HepG2 (cell line): ENCODE results near the gene ATP6V1D.
"Not testable (repeated sequence)": the region's sequence is repeated elsewhere in the genome, so short reads cannot be mapped to it uniquely, and the experiment has no call there.

ENCODE experiments used
- ATM ChIP-seq: fragments of 450-650 bp; IDR thresholded peaks from 2 replicates; pipeline ENCODE4 v1.7.1; 2017; ENCODE audit warnings: mild to moderate bottlenecking, borderline replicate concordance
- MEIS1 ChIP-seq: sonication (generic); formaldehyde crosslinking; IDR thresholded peaks from 2 replicates; pipeline ENCODE4 v1.9.0; 2021; ENCODE audit warnings: mild to moderate bottlenecking, missing genetic modification reagents, moderate library complexity, borderline replicate concordance
- PHF8 ChIP-seq: sonication (generic); formaldehyde crosslinking; IDR thresholded peaks from 2 replicates; pipeline ENCODE4 v1.5.0; 2020; ENCODE audit warnings: missing genetic modification reagents
- RNF219 ChIP-seq: sonication (generic); formaldehyde crosslinking; IDR thresholded peaks from 2 replicates; pipeline ENCODE4 v1.5.0; 2020; ENCODE audit warnings: mild to moderate bottlenecking, missing genetic modification reagents
- ZBTB42 ChIP-seq: sonication (generic); formaldehyde crosslinking; IDR thresholded peaks from 2 replicates; pipeline ENCODE4 v1.5.0; 2020; ENCODE audit warnings: mild to moderate bottlenecking, missing genetic modification reagents
- TF ChIP-seq, protein P1 (sequence below): sonication (generic); formaldehyde crosslinking; IDR thresholded peaks from 2 replicates; pipeline ENCODE4 v1.5.0; 2020; ENCODE audit warnings: mild to moderate bottlenecking, missing genetic modification reagents, moderate library complexity

- not testable (repeated sequence) for TF ChIP-seq RNF219 (CRISPR knock-in tag); MEIS1 (CRISPR knock-in tag); ATM; PHF8 (CRISPR knock-in tag); ZBTB42
- TF ChIP-seq, protein P1, sequence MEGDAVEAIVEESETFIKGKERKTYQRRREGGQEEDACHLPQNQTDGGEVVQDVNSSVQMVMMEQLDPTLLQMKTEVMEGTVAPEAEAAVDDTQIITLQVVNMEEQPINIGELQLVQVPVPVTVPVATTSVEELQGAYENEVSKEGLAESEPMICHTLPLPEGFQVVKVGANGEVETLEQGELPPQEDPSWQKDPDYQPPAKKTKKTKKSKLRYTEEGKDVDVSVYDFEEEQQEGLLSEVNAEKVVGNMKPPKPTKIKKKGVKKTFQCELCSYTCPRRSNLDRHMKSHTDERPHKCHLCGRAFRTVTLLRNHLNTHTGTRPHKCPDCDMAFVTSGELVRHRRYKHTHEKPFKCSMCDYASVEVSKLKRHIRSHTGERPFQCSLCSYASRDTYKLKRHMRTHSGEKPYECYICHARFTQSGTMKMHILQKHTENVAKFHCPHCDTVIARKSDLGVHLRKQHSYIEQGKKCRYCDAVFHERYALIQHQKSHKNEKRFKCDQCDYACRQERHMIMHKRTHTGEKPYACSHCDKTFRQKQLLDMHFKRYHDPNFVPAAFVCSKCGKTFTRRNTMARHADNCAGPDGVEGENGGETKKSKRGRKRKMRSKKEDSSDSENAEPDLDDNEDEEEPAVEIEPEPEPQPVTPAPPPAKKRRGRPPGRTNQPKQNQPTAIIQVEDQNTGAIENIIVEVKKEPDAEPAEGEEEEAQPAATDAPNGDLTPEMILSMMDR (CRISPR knock-in tag): not testable (repeated sequence)
These were observed 29.9 kb downstream of the ATP6V1D start for GRCh38 chr14:67329666-67330065.
